Activated CD8-positive, alpha-beta memory T cell treated with anti-CD3 and anti-CD28 coated beads, Interleukin-2, amount 50 U/mL, for 24 hours (primary cell): ENCODE measurements around the gene HIF1A.
"Not testable (repeated sequence)": the region's sequence is repeated elsewhere in the genome, so short reads cannot be mapped to it uniquely, and the experiment has no call there.

Experiments used
- DNase-seq: peaks from one replicate; pipeline ENCODE4 v3.0.0-alpha.2; 2020; ENCODE audit errors: extremely low read depth

Gene HIF1A

DNA sequence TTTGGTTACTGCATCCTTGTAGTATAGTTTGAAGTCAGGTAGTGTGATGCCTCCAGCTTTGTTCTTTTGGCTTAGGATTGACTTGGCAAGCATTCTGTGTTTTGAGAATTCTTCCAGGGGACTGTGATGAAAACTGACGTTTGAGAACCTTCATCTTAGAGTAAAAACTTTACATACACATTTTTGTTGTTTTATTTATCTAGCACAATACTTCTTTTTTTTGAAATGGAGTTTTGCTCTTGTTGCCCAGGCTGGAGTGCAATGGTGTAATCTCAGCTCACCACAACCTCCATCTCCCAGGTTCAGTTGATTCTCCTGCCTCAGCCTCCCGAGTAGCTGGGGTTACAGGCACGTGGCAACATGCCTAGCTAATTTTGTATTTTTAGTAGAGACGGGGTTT is 13.4 kb downstream of the HIF1A start:
- DNase-seq = not testable (repeated sequence)

DNA sequence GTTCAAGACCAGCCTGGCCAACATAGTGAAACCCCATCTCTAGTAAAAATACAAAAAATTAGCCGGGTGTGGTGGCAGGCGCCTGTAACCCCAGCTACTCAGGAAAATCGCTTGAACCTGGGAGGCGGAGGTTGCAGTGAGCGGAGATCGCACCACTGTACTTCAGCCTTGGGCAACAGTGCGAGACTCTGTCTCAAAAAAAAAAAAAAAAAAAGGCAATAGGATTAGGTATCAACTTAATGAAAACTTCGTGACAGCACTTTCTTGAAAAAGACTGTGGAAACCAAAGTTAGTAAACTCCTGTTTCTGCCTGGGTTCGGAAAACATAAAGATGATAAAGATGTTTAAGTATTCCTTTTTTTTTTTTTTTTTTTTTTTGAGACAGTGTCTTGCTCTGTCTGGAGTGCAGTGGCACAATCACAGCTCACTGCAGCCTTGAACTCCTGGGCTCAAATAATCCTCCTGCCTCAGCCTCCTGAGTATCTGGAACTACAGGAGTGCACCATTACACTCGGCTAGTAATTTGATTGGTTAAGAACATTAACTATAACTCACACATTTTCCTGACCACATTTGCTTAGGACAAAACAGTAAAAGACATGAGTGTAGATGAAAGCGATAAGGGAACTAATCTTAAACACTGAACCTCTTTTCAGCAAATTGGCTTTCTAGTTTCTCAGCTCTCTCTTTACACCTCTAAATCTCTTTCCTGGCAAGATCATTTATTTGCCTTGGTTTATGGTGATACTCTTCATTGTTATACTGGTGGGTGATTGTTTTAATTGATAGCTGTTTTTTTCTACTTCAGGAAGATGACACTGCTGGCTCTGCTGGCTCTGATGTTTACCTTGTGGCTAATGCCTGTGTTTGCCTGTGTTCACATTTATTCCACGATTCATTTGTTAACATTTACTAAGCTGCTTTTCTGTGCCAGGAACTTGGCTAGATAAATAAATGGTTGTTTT is 15.8 kb downstream of the HIF1A start:
- DNase-seq = no peak

DNA sequence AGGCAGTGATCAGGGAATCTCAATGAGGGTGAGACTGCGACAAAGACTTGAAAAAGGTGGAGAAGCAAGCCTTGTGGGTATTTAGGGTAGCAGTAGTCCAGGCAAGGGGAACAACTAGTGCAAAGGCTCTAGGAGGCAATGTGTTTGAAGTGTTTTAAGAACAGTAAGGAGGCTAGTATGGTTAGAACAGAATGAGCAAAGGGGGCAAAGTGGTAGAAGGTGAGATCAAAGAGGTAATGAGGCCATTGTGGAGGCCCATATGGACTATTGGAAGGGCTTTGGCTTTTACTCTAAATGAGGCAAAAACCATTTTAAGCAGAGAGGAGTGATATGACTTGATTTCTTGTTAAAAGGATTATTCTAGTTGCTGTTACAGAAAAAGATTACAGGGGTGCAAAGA is 16.8 kb downstream of the HIF1A start:
- DNase-seq = no peak

DNA sequence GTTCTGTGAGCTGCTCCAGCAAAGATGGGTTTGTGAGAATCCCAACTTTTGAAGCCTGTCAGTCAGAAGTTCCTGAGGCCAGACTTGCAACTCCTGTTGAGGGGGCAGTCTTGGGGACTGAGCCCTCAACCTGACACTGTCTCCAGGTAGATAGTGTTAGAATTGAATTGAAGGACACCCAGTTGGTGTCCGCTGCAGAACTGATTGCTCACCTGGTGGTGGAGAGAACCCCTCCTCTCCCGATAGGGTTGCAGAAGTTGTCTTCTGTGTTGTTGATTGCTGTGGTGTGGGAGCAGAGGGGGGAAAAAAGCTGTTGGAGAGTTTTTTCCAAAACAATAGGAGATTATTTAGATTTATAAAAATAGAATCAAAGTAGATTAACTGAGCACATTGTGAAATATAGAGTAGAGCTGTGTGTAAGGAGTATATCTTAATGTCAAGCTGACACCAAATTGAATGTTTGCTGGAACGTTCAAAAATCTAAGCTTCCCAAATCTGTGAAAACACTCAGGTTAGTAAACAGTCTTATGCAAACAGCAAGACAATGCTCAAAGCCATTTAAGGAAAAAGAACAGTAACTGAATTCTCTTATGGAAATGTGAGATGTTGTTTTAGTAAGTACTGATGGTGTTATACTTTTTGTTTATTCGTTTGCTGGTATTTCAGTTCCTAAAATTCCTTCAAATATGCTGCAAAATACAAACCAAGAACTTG is 18.6 kb downstream of the HIF1A start:
- no peak for DNase-seq

DNA sequence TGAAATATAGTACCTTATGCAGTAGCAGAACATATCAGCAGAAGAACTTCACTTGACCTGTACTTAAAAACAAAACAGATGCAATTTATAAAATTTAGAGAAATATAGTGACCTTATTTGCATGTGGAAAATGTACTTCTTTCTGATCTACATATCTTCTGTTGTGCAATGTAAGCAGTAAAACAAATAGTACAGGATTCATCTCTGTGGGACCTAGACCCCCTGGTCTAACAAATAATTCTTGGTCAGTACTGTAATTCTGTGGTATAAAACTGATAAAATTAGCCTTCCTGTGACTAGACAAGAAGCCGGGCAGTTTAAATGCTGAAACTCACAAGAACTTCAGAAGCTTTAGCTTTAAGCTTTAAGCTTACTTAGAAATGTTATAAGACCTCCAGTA is 21.6 kb downstream of the HIF1A start:
- DNase-seq = no peak

DNA sequence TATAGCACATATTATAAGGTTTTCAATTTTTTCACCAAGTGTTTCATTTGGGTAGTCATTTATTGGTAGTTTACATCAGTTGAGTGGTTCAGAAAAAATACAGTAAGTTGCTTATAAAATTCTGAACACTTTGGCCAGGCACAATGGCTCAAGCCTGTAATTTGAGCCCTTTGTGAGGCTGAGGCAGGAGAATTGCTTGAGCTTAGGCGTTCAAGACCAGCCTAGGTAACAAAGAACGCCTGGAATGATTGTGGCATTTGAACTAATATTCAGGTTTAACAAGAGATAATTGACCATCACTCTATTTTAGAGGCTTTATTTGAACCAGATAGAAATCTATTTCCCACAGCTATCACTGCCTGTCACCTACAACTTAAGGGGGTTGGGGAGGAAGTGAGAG is 22.7 kb downstream of the HIF1A start:
- no peak for DNase-seq

DNA sequence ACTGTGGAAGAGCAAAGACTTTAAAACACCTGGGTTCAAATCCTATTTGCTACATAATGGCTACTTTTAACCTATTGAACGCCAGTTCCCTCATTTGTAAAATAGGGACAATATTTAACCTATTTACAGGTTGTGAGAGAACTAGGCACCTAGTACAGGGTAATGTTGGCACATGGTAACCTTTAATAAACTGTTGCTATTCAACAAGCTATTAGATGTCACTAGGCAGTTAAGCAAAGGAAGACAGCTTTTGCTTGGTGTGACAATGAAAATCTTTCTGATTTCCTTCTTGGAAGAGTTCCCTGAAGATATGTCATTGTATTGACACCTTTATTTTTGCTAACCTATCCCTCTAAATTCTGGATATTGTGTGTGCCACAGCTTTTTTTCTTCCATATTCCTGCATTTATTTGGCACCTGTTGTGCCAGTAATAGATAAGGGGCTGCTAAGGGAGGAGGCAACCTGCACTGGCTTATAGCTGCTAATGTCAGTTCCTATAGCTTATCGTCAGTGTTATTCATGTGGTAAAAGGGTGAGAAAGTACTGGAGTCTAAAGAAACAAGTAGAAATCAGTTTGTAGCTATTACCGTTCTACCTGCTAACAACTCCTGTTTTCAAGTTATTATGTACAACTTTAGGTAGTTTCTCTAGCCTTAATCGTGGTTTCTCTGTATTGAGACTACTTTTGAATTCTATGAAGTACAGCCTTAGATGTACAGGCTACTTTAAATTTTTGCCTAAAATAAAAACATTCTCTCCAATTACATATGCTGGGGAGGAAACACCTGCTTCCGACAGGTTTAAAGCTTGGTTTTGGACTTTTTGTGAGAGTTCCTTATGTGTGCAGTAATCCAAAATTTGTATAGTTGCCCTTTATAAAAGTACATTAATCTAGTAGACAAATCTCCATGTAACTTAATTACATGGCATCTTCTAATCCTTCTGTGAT is 24.3 kb downstream of the HIF1A start:
- DNase-seq = no peak

DNA sequence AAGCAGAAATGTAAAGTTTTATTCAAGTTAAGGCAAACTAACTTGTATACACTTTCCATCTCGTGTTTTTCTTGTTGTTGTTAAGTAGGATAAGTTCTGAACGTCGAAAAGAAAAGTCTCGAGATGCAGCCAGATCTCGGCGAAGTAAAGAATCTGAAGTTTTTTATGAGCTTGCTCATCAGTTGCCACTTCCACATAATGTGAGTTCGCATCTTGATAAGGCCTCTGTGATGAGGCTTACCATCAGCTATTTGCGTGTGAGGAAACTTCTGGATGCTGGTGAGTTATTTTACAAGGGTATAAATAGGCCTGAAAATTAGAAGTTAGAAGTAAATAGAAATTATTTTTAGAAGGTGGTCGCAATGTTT is 25.0 kb downstream of the HIF1A start:
- DNase-seq = no peak

DNA sequence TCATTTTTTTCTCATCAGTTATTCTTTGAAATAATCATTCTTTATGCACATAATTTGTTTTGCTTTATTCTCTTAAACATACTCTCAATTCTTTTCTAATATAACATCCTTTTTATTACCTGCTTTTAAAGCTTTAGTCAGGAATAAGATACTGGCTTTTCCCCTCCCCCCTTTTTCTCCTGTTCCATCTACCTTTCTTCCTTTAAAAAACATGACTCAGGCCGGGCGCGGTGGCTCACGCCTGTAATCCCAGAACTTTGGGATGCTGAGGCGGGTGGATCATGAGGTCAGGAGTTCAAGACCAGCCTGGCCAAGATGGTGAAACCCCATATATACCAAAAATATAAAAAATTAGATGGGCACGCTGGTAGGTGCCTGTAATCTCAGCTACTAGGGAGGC is 25.4 kb downstream of the HIF1A start:
- DNase-seq = no peak

DNA sequence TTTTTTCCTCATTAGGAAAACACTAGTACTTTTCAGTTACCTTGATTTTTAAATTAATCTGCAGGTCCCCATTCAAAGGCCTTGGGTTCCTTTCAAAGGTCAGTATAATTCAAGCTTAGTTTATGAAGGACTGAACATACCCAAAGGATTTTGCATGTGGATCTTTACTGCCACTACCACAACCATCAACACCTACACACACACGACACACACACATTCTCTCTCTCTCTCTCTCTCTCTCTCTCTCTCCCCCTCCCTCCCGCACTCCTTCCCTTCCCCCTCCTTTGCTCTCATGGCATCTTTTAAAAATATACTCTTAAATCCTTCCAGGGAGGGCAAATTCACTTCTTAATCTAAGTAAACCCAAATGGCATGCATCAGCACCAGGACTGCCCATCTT is 28.8 kb downstream of the HIF1A start:
- DNase-seq = no peak

DNA sequence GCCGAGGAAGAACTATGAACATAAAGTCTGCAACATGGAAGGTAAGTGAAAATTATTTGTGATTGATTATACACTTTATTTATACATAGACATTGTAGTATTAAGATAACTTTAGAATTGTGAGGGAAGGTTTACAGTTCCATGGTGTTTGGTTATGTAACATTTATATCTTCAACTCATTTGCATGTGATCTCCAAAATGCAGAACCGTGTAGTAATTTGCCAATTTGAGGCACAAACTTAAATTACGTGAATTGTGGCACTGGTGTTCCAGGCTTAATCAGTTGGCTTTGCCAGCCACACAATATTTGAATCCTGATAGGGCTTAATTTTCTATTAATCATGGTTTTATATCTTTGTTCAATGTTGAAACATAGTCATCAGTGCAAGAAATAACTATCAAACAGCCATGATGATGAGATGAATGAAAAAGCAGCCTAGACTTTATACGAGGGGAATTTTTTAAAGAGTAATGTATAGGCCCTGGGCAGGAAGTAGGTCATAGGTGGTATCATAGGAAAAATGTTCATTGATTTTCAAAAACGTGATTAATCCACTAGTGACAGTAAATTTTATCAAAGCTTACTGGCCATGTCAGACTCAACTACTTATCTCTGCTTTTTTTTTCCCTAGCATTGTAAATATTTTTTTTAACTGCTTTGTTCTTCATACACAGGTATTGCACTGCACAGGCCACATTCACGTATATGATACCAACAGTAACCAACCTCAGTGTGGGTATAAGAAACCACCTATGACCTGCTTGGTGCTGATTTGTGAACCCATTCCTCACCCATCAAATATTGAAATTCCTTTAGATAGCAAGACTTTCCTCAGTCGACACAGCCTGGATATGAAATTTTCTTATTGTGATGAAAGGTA is 31.7 kb downstream of the HIF1A start:
- no peak for DNase-seq

DNA sequence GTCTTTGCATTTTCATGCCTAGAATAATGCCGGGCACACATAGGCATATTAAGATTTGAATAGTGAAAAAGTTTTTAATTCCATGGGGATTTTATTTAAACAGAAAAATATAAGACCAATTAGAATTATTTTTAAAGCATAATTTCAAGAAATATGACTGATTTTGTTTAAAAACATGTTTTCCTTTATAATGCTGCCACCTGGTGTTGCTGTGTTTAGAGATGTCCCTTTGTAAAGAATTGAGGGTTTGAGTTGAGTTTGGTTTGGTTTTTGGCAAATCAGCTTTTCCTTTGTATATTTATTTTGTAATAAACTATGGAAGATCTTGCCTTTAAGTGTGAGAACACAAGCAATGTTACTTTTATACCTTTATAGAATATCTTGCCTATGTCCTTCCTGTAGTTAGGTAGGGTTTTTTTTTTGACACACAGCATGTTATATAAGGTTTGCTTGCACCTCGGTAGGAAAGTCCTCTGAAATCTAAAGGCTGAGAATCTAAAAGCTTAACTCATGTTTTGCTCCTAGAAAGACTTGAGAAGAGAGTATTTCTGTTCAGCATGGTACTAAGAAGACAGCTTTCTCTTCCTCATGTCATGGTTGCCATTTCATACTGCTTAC is 35.6 kb downstream of the HIF1A start:
- DNase-seq = no peak

DNA sequence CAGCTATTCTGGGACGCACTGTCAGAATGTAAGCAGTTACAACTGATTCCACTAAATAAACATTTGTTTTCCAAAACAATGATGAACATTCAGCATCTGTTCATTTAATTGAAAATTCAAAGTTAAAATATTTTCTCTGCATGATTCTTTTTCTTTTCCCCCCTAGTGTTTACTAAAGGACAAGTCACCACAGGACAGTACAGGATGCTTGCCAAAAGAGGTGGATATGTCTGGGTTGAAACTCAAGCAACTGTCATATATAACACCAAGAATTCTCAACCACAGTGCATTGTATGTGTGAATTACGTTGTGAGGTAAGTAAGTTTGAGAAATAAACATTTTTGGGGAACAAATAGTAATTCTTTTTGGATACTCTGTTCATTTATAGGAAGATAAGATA is 38.7 kb downstream of the HIF1A start:
- DNase-seq = no peak

DNA sequence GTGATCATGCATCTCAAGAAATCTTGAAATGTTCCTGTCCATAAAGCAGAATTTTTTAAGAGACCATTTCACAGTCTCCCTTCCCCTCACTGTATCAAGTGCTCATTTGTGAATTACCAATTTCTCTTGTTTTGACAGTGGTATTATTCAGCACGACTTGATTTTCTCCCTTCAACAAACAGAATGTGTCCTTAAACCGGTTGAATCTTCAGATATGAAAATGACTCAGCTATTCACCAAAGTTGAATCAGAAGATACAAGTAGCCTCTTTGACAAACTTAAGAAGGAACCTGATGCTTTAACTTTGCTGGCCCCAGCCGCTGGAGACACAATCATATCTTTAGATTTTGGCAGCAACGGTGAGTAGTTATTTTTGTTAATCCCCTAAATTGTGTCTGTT is 41.4 kb downstream of the HIF1A start:
- no peak for DNase-seq

DNA sequence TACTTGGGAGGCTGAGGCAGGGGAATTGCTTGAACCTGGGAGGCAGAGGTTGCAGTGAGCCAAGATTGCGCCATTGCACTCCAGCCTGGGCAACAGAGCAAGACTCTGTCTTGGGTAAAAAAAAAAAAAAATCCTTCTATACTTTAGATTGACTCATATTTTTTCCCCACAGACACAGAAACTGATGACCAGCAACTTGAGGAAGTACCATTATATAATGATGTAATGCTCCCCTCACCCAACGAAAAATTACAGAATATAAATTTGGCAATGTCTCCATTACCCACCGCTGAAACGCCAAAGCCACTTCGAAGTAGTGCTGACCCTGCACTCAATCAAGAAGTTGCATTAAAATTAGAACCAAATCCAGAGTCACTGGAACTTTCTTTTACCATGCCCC is 42.6 kb downstream of the HIF1A start:
- DNase-seq = no peak

DNA sequence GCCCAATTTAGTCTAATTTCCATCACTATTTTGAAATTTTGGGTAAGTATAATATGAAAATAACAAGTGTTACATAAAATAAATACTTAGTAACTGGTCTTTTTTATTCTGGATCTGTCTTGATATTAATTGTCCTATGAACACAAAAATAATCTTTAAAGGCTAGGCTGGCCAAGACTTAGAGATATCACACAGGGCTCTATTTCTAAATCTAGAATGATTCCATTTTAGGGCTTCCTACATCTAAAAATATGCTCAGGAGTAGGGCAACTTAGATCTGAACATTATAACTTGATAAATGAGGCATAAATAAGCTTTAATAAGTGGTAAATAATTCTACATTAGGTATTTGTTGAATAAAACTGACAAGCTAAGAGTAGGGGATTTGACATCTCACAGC is 43.8 kb downstream of the HIF1A start:
- DNase-seq = no peak

DNA sequence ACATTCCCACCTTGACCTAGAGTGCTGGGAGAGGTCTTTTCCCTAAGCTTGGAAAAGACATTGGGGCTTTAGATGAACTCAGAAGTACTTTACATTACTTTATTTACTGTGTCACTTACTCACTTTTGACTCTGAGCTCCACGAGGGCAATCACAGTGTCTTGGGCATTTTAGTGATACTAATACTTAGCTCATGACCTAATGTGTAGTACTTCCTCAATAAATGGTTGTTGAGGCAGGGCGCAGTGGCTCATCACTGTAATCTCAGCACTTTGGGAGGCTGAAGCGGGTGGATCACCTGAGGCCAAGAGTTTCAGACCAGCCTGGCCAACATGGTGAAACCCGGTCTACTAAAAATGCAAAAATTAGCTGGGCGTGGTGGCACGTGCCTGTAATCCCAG is 47.1 kb downstream of the HIF1A start:
- no peak for DNase-seq

DNA sequence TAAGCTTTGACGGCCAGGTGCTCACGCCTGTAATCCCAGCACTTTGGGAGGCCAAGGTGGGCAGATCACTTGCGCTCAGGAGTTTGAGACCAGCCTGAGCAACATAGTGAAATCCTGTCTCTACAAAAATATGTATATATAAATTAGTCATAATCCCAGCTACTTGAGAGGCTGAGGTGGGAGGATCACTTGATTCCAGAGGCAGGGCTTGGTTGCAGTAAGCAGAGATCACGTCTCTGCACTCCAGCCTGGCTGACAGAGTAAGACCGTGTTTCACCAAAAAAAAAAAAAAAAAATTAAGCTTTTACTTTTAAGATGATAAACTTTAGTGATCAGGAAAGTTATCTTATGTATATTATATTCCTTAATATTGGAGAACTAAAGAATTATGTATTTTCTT is 48.9 kb downstream of the HIF1A start:
- DNase-seq = no peak

DNA sequence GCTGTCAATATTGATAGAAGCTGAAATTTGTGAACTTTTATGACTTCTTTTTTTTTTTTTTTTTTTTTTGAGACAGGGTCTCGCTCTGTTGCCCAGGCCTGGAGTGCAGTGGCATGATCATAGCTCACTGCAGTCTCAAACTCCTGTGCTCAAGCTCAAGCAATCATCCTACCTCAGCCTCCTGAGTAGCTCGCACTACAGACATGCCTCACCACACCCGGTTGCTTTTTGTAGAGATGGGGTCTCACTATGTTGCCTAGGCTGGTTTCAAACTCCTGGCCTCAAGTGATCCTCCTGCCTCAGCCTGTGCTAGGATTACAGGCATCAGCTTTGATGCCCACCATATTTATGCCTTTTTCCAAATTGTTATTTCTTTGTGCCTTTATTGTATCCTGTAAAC is 51.0 kb downstream of the HIF1A start:
- not testable (repeated sequence) for DNase-seq

DNA sequence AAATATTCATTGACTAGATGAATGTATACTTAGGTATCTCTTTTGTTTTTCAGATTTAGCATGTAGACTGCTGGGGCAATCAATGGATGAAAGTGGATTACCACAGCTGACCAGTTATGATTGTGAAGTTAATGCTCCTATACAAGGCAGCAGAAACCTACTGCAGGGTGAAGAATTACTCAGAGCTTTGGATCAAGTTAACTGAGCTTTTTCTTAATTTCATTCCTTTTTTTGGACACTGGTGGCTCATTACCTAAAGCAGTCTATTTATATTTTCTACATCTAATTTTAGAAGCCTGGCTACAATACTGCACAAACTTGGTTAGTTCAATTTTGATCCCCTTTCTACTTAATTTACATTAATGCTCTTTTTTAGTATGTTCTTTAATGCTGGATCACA is 51.6 kb downstream of the HIF1A start:
- DNase-seq = no peak

DNA sequence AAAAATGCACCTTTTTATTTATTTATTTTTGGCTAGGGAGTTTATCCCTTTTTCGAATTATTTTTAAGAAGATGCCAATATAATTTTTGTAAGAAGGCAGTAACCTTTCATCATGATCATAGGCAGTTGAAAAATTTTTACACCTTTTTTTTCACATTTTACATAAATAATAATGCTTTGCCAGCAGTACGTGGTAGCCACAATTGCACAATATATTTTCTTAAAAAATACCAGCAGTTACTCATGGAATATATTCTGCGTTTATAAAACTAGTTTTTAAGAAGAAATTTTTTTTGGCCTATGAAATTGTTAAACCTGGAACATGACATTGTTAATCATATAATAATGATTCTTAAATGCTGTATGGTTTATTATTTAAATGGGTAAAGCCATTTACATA is 52.0 kb downstream of the HIF1A start:
- no peak for DNase-seq
